Tibial nerve (tissue), 4 donors: ENCODE measurements around the gene CNTLN. TPM values are rescaled to one million over a fixed set of nuclear protein-coding genes. Genes with fewer than 3 reads are reported as not detected.

Experiments used
- DNase-seq, 2 donors: peaks; one replicate each; pipeline ENCODE4 v3.0.0-alpha.2; 2019; ENCODE audit warnings: low spot score in 2 of 2
- H3K27ac ChIP-seq, 4 donors: fragments of 200-600 bp; sonication (generic) in 3 of 4; one replicate each; pipeline ENCODE4 v1.5.1; 2017 to 2019; ENCODE audit warnings: mild to moderate bottlenecking in 1 of 4
- H3K27me3 ChIP-seq, 2 donors: fragments of 200-600 bp; sonication (generic) in 1 of 2; one replicate each; pipeline versions ENCODE4 v1.5.1 to v1.6.0; 2017 to 2019
- H3K36me3 ChIP-seq, 3 donors: fragments of 200-600 bp; sonication (generic); one replicate each; pipeline ENCODE4 v1.5.1; 2018 to 2019
- H3K4me1 ChIP-seq, 4 donors: fragments of 200-600 bp; sonication (generic) in 3 of 4; one replicate each; pipeline ENCODE4 v1.5.1; 2017 to 2019
- H3K4me3 ChIP-seq, 4 donors: fragments of 200-600 bp; sonication (generic) in 3 of 4; one replicate each; pipeline ENCODE4 v1.5.1; 2017 to 2019; ENCODE audit warnings: mild to moderate bottlenecking in 1 of 4, moderate library complexity in 1 of 4
- H3K9me3 ChIP-seq, 4 donors: fragments of 200-600 bp; sonication (generic) in 3 of 4; one replicate each; pipeline ENCODE4 v1.5.1; 2017 to 2019
- EP300 ChIP-seq, 2 donors: sonication (generic); formaldehyde crosslinking; IDR thresholded peaks; one replicate each; pipeline ENCODE4 v1.6.1; 2017; ENCODE audit warnings: antibody characterized with exemption in 2 of 2, mild to moderate bottlenecking in 1 of 2
- POLR2A ChIP-seq, 2 donors: fragments of 450-650 bp; IDR thresholded peaks; one replicate each; pipeline ENCODE4 v1.6.1; 2017; ENCODE audit warnings: antibody characterized with exemption in 2 of 2, mild to moderate bottlenecking in 2 of 2, moderate library complexity in 2 of 2
- WGBS, 2 donors: methylation state at CpG; one replicate each; pipeline ENCODE4 v1.1.5; 2018; 5-methylcytosine and 5-hydroxymethylcytosine counted together
- total RNA-seq, 4 donors: library from RNA; depleted of rRNA; stranded (reverse); fragments of >200 nt; gene quantifications; one replicate each; pipeline ENCODE4 v1.1.0, GENCODE V29; 2016
- TF ChIP-seq, protein P1 (sequence below), 5 experiments: fragments of 200-600 bp in 3 of 5; fragments of 450-650 bp in 2 of 5; sonication (generic) in 3 of 5; IDR thresholded peaks; one replicate each; pipeline ENCODE4 v1.5.1; 2016 to 2019; ENCODE audit warnings: antibody characterized with exemption in 5 of 5, mild to moderate bottlenecking in 3 of 5, moderate library complexity in 2 of 5

CNTLN gene
- total RNA-seq, 4 donors from 2014 or later = 29.7 to 38.1 (median 34.0) TPM

- H3K4me3 ChIP-seq = no peak overlapping the region
- no peak overlapping the region for H3K27ac ChIP-seq
- DNase-seq = no peak
- no peak for TF ChIP-seq POLR2A (IDR thresholded peaks at IDR 0.05)
- TF ChIP-seq EP300 (IDR thresholded peaks at IDR 0.05) = no peak
- TF ChIP-seq, protein P1, sequence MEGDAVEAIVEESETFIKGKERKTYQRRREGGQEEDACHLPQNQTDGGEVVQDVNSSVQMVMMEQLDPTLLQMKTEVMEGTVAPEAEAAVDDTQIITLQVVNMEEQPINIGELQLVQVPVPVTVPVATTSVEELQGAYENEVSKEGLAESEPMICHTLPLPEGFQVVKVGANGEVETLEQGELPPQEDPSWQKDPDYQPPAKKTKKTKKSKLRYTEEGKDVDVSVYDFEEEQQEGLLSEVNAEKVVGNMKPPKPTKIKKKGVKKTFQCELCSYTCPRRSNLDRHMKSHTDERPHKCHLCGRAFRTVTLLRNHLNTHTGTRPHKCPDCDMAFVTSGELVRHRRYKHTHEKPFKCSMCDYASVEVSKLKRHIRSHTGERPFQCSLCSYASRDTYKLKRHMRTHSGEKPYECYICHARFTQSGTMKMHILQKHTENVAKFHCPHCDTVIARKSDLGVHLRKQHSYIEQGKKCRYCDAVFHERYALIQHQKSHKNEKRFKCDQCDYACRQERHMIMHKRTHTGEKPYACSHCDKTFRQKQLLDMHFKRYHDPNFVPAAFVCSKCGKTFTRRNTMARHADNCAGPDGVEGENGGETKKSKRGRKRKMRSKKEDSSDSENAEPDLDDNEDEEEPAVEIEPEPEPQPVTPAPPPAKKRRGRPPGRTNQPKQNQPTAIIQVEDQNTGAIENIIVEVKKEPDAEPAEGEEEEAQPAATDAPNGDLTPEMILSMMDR (IDR thresholded peaks at IDR 0.05) = no peak
- no peaks in the 10 kb centered on the region for H3K4me1 ChIP-seq
- peaks cover 0 to 24% (median 0%) of the 10 kb centered on the region in 3 donors for H3K36me3 ChIP-seq
- H3K27me3 ChIP-seq = no peaks in the 10 kb centered on the region
- no peaks in the 10 kb centered on the region for H3K9me3 ChIP-seq
Measured at GRCh38 chr9:17477816-17478215, 343.0 kb downstream of the CNTLN start.

DNA sequence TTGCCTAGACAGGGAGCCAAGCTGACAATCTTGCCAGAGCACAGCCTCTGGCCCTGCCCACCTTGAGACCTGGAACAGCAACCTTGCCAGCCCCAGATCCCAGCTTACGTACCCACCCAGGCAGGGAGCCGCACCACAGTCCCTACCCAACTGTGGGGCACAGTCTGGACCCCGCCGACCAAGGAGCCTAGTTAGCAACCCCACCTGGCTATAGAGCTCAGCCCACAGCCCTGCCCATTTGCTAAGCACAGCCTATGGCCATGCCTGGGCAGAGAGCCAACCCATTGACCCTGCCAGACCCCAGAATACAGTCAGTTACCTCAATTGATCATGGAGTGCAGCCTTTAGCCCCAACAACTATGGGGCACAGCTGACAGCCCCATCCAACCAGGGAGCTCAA lies 346.1 kb downstream of the CNTLN start:
- no peak for DNase-seq
- 92 to 100% methylated on average over 1 to 4 of the region's 4 CpGs for WGBS, 2 donors

DNA sequence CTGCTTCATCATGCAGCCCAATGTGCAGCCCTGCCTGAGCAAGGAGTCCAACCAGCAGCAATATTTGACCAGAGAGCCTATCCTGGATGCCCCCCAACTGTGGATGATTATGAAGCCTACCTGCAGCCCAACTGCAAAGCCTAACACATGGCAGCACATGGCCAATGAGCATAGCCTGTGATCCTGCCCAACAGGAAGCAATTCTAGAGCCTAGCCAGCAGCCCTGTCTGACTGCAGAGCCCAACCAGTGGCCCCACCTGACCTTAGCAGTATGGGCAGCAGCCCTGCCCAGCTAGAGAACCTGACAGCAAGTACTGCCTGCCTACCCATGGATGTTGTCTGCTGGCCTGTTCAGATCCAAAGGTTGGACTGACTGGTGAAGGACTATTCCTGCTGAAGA lies 346.7 kb downstream of the CNTLN start:
- Histone ChIP-seq H3K9me3 (no peaks in the 10 kb centered on the region), H3K4me1 (no peaks in the 10 kb centered on the region), H3K4me3 (no peak overlapping the region), H3K36me3 (peaks cover 0 to 25% (median 0%) of the 10 kb centered on the region in 3 donors), H3K27me3 (no peaks in the 10 kb centered on the region), H3K27ac (no peak overlapping the region)
- no peak for DNase-seq
- TF ChIP-seq POLR2A (IDR thresholded peaks at IDR 0.05) (no peak), EP300 (IDR thresholded peaks at IDR 0.05) (no peak)
- TF ChIP-seq, protein P1 (IDR thresholded peaks at IDR 0.05) = no peak

More for the DNA sequence above, 346.1 kb downstream of the CNTLN start:
- Histone ChIP-seq H3K9me3 (no peaks in the 10 kb centered on the region), H3K4me1 (no peaks in the 10 kb centered on the region), H3K36me3 (peaks cover 0 to 28% (median 0%) of the 10 kb centered on the region in 3 donors), H3K4me3 (no peak overlapping the region), H3K27me3 (no peaks in the 10 kb centered on the region), H3K27ac (no peak overlapping the region)
- TF ChIP-seq, protein P1 (IDR thresholded peaks at IDR 0.05) = no peak
- TF ChIP-seq POLR2A (IDR thresholded peaks at IDR 0.05) = no peak
- TF ChIP-seq EP300 (IDR thresholded peaks at IDR 0.05) = no peak

- no peak for DNase-seq
- WGBS, 2 donors = 93 to 96% methylated on average over 3 of the region's 3 CpGs
- no peak overlapping the region for H3K27ac ChIP-seq
- H3K27me3 ChIP-seq = no peaks in the 10 kb centered on the region
- no peaks in the 10 kb centered on the region for H3K9me3 ChIP-seq
- H3K4me3 ChIP-seq = no peak overlapping the region
- TF ChIP-seq POLR2A (IDR thresholded peaks at IDR 0.05) (no peak), EP300 (IDR thresholded peaks at IDR 0.05) (no peak)
- TF ChIP-seq, protein P1 (IDR thresholded peaks at IDR 0.05) = no peak
- H3K36me3 ChIP-seq = peaks cover 0 to 22% (median 0%) of the 10 kb centered on the region in 3 donors
- H3K4me1 ChIP-seq = no peaks in the 10 kb centered on the region
Measured at GRCh38 chr9:17484906-17485305, 350.1 kb downstream of the CNTLN start.

DNA sequence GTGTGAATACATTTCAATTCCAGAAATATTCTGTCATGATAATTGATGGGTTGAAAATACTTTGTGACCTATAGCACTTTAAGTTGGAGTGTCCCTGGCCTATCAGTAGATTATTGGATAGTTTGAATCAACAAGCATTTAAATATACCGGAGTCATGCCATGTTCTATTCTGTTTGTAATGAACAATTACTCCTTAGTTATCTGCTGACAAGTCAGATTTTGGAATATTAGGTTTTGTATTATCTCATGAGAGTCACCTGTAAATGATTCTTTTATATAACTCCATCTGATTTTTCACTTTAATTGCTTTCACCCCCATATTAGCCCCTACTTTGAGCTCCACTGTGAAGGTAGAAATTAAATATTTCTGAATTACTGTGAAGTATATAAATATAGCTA lies 351.6 kb downstream of the CNTLN start:
- no peaks in the 10 kb centered on the region for H3K4me1 ChIP-seq
- H3K36me3 ChIP-seq = peaks cover 0 to 22% (median 0%) of the 10 kb centered on the region in 3 donors
- H3K27ac ChIP-seq = no peak overlapping the region
- TF ChIP-seq, protein P1 (IDR thresholded peaks at IDR 0.05) = no peak
- TF ChIP-seq EP300 (IDR thresholded peaks at IDR 0.05) = no peak
- no peak for TF ChIP-seq POLR2A (IDR thresholded peaks at IDR 0.05)
- H3K27me3 ChIP-seq = no peaks in the 10 kb centered on the region
- H3K4me3 ChIP-seq = no peak overlapping the region
- 93 to 95% methylated on average over 1 of the region's 1 CpG for WGBS, 2 donors
- no peaks in the 10 kb centered on the region for H3K9me3 ChIP-seq
- no peak for DNase-seq
